CD4-positive, alpha-beta T cell treated with Interleukin-1 beta for 1 hour (primary cell): Measurements from ENCODE around the gene CACNA1F.

Experiments
- DNase-seq, 2 donors: peaks; one replicate each; pipeline ENCODE4 v3.0.0-alpha.2; 2020 to 2022

CACNA1F gene

GRCh38 chrX:49233176-49233575, at the start of gene CACNA1F:
Gene CACNA1F, minus strand, starts transcription at chrX:49233340. Its CDS starts 31 bp downstream, at chrX:49233309.
- no peak for DNase-seq

- no peak for DNase-seq
Measured at GRCh38 chrX:49282647-49283011, 49.5 kb upstream of the CACNA1F start.

GRCh38 chrX:49278081-49278480, 44.9 kb upstream of the CACNA1F start:
- DNase-seq = no peak

GRCh38 chrX:49277535-49277830, 44.3 kb upstream of the CACNA1F start:
- DNase-seq = no peak

GRCh38 chrX:49276671-49277534, 43.8 kb upstream of the CACNA1F start:
- DNase-seq = no peak

- no peak for DNase-seq
Measured at GRCh38 chrX:49276207-49276606, 43.1 kb upstream of the CACNA1F start.

GRCh38 chrX:49273181-49273727, 40.1 kb upstream of the CACNA1F start:
- peak; percentile 27 to 70 for DNase-seq

- peak in 1 of 2 donors; percentile 39 for DNase-seq
Measured at GRCh38 chrX:49272421-49272820, 39.3 kb upstream of the CACNA1F start.

GRCh38 chrX:49271341-49271740, 38.2 kb upstream of the CACNA1F start:
- DNase-seq = no peak

- DNase-seq = no peak
Measured at GRCh38 chrX:49270249-49270921, 37.2 kb upstream of the CACNA1F start.

GRCh38 chrX:49269767-49270248, 36.7 kb upstream of the CACNA1F start, which contains the start of gene PPP1R3F:
Gene PPP1R3F, plus strand, starts transcription at chrX:49269793. Its CDS starts 77 bp downstream, at chrX:49269870.
- no peak for DNase-seq

- DNase-seq = peak; percentile 96 to 98
Measured at GRCh38 chrX:49269010-49269766, 36.0 kb upstream of the CACNA1F start.

- DNase-seq = no peak
Measured at GRCh38 chrX:49268702-49269009, 35.5 kb upstream of the CACNA1F start.

GRCh38 chrX:49266523-49267445, 33.6 kb upstream of the CACNA1F start:
- DNase-seq = no peak

GRCh38 chrX:49264460-49264859, 31.3 kb upstream of the CACNA1F start, which contains the start of gene FOXP3:
Gene FOXP3, minus strand, starts transcription at chrX:49264710. Its CDS starts 6,205 bp downstream, at chrX:49258505.
- DNase-seq = no peak

GRCh38 chrX:49263631-49264030, 30.5 kb upstream of the CACNA1F start:
- no peak for DNase-seq

- DNase-seq = no peak
Measured at GRCh38 chrX:49262603-49263002, 29.5 kb upstream of the CACNA1F start.

GRCh38 chrX:49260221-49260985, 27.3 kb upstream of the CACNA1F start:
- DNase-seq = no peak

GRCh38 chrX:49258749-49259124, 25.6 kb upstream of the CACNA1F start:
- DNase-seq = no peak

GRCh38 chrX:49257846-49258748, 25.0 kb upstream of the CACNA1F start:
- DNase-seq = peak in 1 of 2 donors; percentile 29
